Measurements from ENCODE around the gene NSD1.

Gene NSD1

GRCh38 chr5:177332031-177332895 lies 198.7 kb downstream of the NSD1 start:
- no peak for TF ChIP-seq TCF12 (IDR thresholded peaks at IDR 0.05; ENCODE audit: low read depth)
- TF ChIP-seq FOXM1 (IDR thresholded peaks at IDR 0.05; ENCODE audit: borderline replicate concordance, low read depth), result no peak
- TF ChIP-seq YY1 (IDR thresholded peaks at IDR 0.05; ENCODE audit: low read depth), result no peak
- TF ChIP-seq RAD21 (IDR thresholded peaks at IDR 0.05; ENCODE audit: low read depth), result no peak
- no peak for TF ChIP-seq REST (IDR thresholded peaks at IDR 0.05; ENCODE audit: low read depth)
- TF ChIP-seq ZBTB7A (IDR thresholded peaks at IDR 0.05; ENCODE audit: low read depth), result no peak
- no peak for TF ChIP-seq USF1 (IDR thresholded peaks at IDR 0.05)
- TF ChIP-seq EGR1 (IDR thresholded peaks at IDR 0.05), result no peak
- no peak for TF ChIP-seq NFIC (IDR thresholded peaks at IDR 0.05)
- TF ChIP-seq CEBPB (IDR thresholded peaks at IDR 0.05), result no peak
- no peak for TF ChIP-seq EP300 (IDR thresholded peaks at IDR 0.05; ENCODE audit: borderline replicate concordance)
- no peak for TF ChIP-seq TEAD4 (IDR thresholded peaks at IDR 0.05)

GRCh38 chr5:177332896-177333260 lies 199.3 kb downstream of the NSD1 start:
- TF ChIP-seq CREB1 (IDR thresholded peaks at IDR 0.05; ENCODE audit: low read depth) (no peak), ZBTB7A (IDR thresholded peaks at IDR 0.05; ENCODE audit: low read depth) (no peak), TCF12 (IDR thresholded peaks at IDR 0.05; ENCODE audit: low read depth) (no peak), MAX (IDR thresholded peaks at IDR 0.05) (no peak), EP300 (IDR thresholded peaks at IDR 0.05; ENCODE audit: borderline replicate concordance) (no peak), EGR1 (IDR thresholded peaks at IDR 0.05) (no peak), USF1 (IDR thresholded peaks at IDR 0.05) (no peak), TEAD4 (IDR thresholded peaks at IDR 0.05) (no peak), TAF1 (IDR thresholded peaks at IDR 0.05; ENCODE audit: low read depth) (no peak)

- TF ChIP-seq NFIC (IDR thresholded peaks at IDR 0.05) (no peak), FOXM1 (IDR thresholded peaks at IDR 0.05; ENCODE audit: borderline replicate concordance, low read depth) (no peak), CEBPB (IDR thresholded peaks at IDR 0.05) (no peak), EP300 (IDR thresholded peaks at IDR 0.05; ENCODE audit: borderline replicate concordance) (no peak), EGR1 (IDR thresholded peaks at IDR 0.05) (no peak), CREB1 (IDR thresholded peaks at IDR 0.05; ENCODE audit: low read depth) (no peak), YY1 (IDR thresholded peaks at IDR 0.05; ENCODE audit: low read depth) (no peak), TAF1 (IDR thresholded peaks at IDR 0.05; ENCODE audit: low read depth) (no peak)
These were observed 200.0 kb downstream of the NSD1 start for GRCh38 chr5:177333420-177334154.

GRCh38 chr5:177334155-177334551 lies 200.6 kb downstream of the NSD1 start:
- TF ChIP-seq REST (IDR thresholded peaks at IDR 0.05; ENCODE audit: low read depth) (no peak), CEBPB (IDR thresholded peaks at IDR 0.05) (no peak)

GRCh38 chr5:177334781-177335700 lies 201.5 kb downstream of the NSD1 start:
- TF ChIP-seq RAD21 (IDR thresholded peaks at IDR 0.05; ENCODE audit: low read depth), result no peak
- no peak for TF ChIP-seq TCF12 (IDR thresholded peaks at IDR 0.05; ENCODE audit: low read depth)
- no peak for TF ChIP-seq TEAD4 (IDR thresholded peaks at IDR 0.05)

GRCh38 chr5:177335701-177336065 lies 202.1 kb downstream of the NSD1 start:
- no peak for TF ChIP-seq TEAD4 (IDR thresholded peaks at IDR 0.05)
- TF ChIP-seq REST (IDR thresholded peaks at IDR 0.05; ENCODE audit: low read depth), result no peak
- TF ChIP-seq CREB1 (IDR thresholded peaks at IDR 0.05; ENCODE audit: low read depth), result no peak
- no peak for TF ChIP-seq ZBTB7A (IDR thresholded peaks at IDR 0.05; ENCODE audit: low read depth)
- TF ChIP-seq NFIC (IDR thresholded peaks at IDR 0.05), result no peak
- TF ChIP-seq YY1 (IDR thresholded peaks at IDR 0.05; ENCODE audit: low read depth), result no peak
- no peak for TF ChIP-seq USF1 (IDR thresholded peaks at IDR 0.05)
- TF ChIP-seq MAX (IDR thresholded peaks at IDR 0.05), result no peak
- no peak for TF ChIP-seq EP300 (IDR thresholded peaks at IDR 0.05; ENCODE audit: borderline replicate concordance)
- TF ChIP-seq TCF12 (IDR thresholded peaks at IDR 0.05; ENCODE audit: low read depth), result no peak
- TF ChIP-seq RAD21 (IDR thresholded peaks at IDR 0.05; ENCODE audit: low read depth), result no peak
- no peak for TF ChIP-seq EGR1 (IDR thresholded peaks at IDR 0.05)
- no peak for TF ChIP-seq FOXM1 (IDR thresholded peaks at IDR 0.05; ENCODE audit: borderline replicate concordance, low read depth)
- no peak for TF ChIP-seq CEBPB (IDR thresholded peaks at IDR 0.05)
